ENCODE results near the gene SRSF9.

The SRSF9 gene

GRCh38 chr12:120422892-120423456, 46.6 kb downstream of the SRSF9 start:
- Histone ChIP-seq H3K27ac (ENCODE audit: low read length) (no peak overlapping the region), H4K20me1 (ENCODE audit: insufficient read depth, low read length) (no peaks in the 10 kb centered on the region)
- TF ChIP-seq EZH2phosphoT487 (IDR thresholded peaks at IDR 0.05; ENCODE audit: low read depth) (no peak), CTCF (IDR thresholded peaks at IDR 0.05; ENCODE audit: low read depth, low read length) (no peak)

GRCh38 chr12:120421701-120422100, 47.8 kb downstream of the SRSF9 start:
- no peaks in the 10 kb centered on the region for H3K79me2 ChIP-seq (ENCODE audit: low read length)
- no peak overlapping the region for H2AFZ ChIP-seq (ENCODE audit: low read depth, low read length)
- H3K27ac ChIP-seq (ENCODE audit: low read length), result no peak overlapping the region
- no peaks in the 10 kb centered on the region for H3K36me3 ChIP-seq (replicated peaks; ENCODE audit: low read depth, low read length)
- H3K4me1 ChIP-seq (ENCODE audit: low read length), result no peaks in the 10 kb centered on the region
- no peak overlapping the region for H3K9ac ChIP-seq (ENCODE audit: low read length)
- H3K4me2 ChIP-seq (ENCODE audit: low read length), result no peak overlapping the region
- H4K20me1 ChIP-seq (ENCODE audit: insufficient read depth, low read length), result no peaks in the 10 kb centered on the region
- no peaks in the 10 kb centered on the region for H3K9me3 ChIP-seq (ENCODE audit: insufficient read depth, low read length)
- no peaks in the 10 kb centered on the region for H3K27me3 ChIP-seq (ENCODE audit: low read depth, low read length)
- H3K4me3 ChIP-seq (ENCODE audit: low read length), result no peak overlapping the region
- TF ChIP-seq EZH2phosphoT487 (IDR thresholded peaks at IDR 0.05; ENCODE audit: low read depth), result no peak
- TF ChIP-seq CTCF (IDR thresholded peaks at IDR 0.05; ENCODE audit: low read depth, low read length), result no peak

More at GRCh38 chr12:120422892-120423456, 46.6 kb downstream of the SRSF9 start:
- no peaks in the 10 kb centered on the region for H3K79me2 ChIP-seq (ENCODE audit: low read length)
- H3K27me3 ChIP-seq (ENCODE audit: low read depth, low read length), result no peaks in the 10 kb centered on the region
- no peak overlapping the region for H3K9ac ChIP-seq (ENCODE audit: low read length)
- H3K4me2 ChIP-seq (ENCODE audit: low read length), result no peak overlapping the region
- H3K9me3 ChIP-seq (ENCODE audit: insufficient read depth, low read length), result no peaks in the 10 kb centered on the region
- H3K36me3 ChIP-seq (replicated peaks; ENCODE audit: low read depth, low read length), result no peaks in the 10 kb centered on the region
- H2AFZ ChIP-seq (ENCODE audit: low read depth, low read length), result no peak overlapping the region
- H3K4me3 ChIP-seq (ENCODE audit: low read length), result no peak overlapping the region
- H3K4me1 ChIP-seq (ENCODE audit: low read length), result no peaks in the 10 kb centered on the region

- no peaks in the 10 kb centered on the region for H3K9me3 ChIP-seq (ENCODE audit: insufficient read depth, low read length)
- H3K79me2 ChIP-seq (ENCODE audit: low read length), result no peaks in the 10 kb centered on the region
- H3K9ac ChIP-seq (ENCODE audit: low read length), result no peak overlapping the region
- H2AFZ ChIP-seq (ENCODE audit: low read depth, low read length), result no peak overlapping the region
- H3K4me2 ChIP-seq (ENCODE audit: low read length), result no peak overlapping the region
- H3K27ac ChIP-seq (ENCODE audit: low read length), result no peak overlapping the region
- no peaks in the 10 kb centered on the region for H4K20me1 ChIP-seq (ENCODE audit: insufficient read depth, low read length)
- no peaks in the 10 kb centered on the region for H3K4me1 ChIP-seq (ENCODE audit: low read length)
- no peaks in the 10 kb centered on the region for H3K36me3 ChIP-seq (replicated peaks; ENCODE audit: low read depth, low read length)
- no peaks in the 10 kb centered on the region for H3K27me3 ChIP-seq (ENCODE audit: low read depth, low read length)
- TF ChIP-seq CTCF (IDR thresholded peaks at IDR 0.05; ENCODE audit: low read depth, low read length) (no peak), EZH2phosphoT487 (IDR thresholded peaks at IDR 0.05; ENCODE audit: low read depth) (no peak)
- H3K4me3 ChIP-seq (ENCODE audit: low read length), result no peak overlapping the region
These were observed 51.5 kb downstream of the SRSF9 start for GRCh38 chr12:120417917-120418580.

- H3K4me3 ChIP-seq (ENCODE audit: low read length), result no peak overlapping the region
- TF ChIP-seq EZH2phosphoT487 (IDR thresholded peaks at IDR 0.05; ENCODE audit: low read depth), result no peak
- no peak for TF ChIP-seq CTCF (IDR thresholded peaks at IDR 0.05; ENCODE audit: low read depth, low read length)
- no peaks in the 10 kb centered on the region for H3K27me3 ChIP-seq (ENCODE audit: low read depth, low read length)
- H3K4me1 ChIP-seq (ENCODE audit: low read length), result no peaks in the 10 kb centered on the region
- no peaks in the 10 kb centered on the region for H3K36me3 ChIP-seq (replicated peaks; ENCODE audit: low read depth, low read length)
- H4K20me1 ChIP-seq (ENCODE audit: insufficient read depth, low read length), result no peaks in the 10 kb centered on the region
- H3K27ac ChIP-seq (ENCODE audit: low read length), result no peak overlapping the region
- H3K79me2 ChIP-seq (ENCODE audit: low read length), result no peaks in the 10 kb centered on the region
- no peak overlapping the region for H3K4me2 ChIP-seq (ENCODE audit: low read length)
- no peak overlapping the region for H3K9ac ChIP-seq (ENCODE audit: low read length)
- no peak overlapping the region for H2AFZ ChIP-seq (ENCODE audit: low read depth, low read length)
- H3K9me3 ChIP-seq (ENCODE audit: insufficient read depth, low read length), result no peaks in the 10 kb centered on the region
These were observed 52.9 kb downstream of the SRSF9 start for GRCh38 chr12:120416490-120417216.
